DMS153 (cell line): ENCODE data around the gene KCNH3.
"Not testable (repeated sequence)": the region's sequence is repeated elsewhere in the genome, so short reads cannot be mapped to it uniquely, and the experiment has no call there.

Experiments used
- DNase-seq: peaks from one replicate; lab custom pipeline; 2025; lab: John Stamatoyannopoulos, UW

Gene KCNH3

DNA sequence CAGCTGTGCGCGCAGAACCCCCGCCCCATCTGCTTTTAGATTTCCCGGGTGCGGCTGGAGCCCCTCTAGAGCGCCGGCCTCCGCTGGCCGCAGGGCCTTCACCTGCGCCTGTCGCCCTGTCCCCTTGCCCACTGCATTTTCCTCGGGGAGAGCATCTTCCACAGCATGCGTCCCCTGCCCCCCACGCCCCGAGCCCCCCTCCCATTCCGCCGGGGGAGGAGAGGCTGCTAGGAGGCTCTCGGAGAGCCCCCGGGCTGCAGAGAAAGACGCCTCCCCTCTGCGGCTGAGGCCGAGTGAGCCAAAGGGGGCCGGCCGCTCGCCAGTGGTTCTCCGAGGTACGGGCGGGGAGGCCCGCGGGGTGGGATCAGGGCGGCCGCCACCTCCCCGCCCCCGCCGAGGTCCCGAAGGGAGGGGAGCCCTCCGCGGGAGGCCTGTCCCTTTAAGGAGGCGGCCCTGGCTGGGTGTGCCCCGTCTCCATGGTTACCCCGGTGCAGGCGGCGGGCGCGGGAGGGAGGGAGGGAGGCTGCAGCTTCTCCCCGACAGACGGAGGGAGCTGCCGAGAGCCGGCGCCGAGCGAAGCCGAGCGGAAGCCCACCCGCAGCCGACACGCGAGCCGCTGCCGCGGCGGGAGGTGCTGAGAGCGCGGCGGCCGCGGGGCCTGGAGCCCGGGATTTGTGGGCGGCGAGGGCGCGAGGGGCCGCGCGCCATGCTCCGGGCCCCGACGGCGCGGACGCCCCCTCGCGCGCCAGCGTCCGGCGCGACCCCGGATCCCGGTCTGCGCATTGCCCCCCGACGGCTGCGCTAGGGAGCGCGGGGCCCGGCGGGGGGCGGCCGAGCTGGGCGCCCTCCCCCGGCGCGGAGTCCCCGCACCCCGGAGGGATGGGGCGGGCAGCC, at the start of gene KCNH3:
KCNH3 (plus strand) TSS at position 521 of the 894 bp plus-strand sequence. CDS start 387 bp downstream, outside the sequence.
- DNase-seq, result peak; percentile 39

GRCh38 chr12:49489154-49489553, 49.7 kb upstream of the KCNH3 start:
- no peak for DNase-seq

DNA sequence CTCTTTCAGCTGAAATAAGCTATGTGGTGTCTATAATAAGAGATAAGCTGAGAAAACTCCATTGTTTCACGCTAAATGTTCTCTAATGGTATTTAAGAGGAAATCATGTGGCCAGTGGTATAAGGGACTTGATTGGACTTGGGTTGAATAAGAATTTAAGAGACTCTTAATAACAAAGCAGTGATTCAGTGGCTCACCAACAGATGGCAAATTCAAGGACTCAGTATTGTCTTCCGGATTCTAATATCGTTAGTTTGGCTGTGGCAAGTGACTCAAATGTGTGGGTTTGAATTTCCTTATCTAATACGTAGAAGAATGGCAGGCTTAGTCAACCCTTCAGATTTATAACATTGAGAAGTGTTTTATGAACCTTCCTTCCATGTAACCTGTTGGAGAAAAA, 49.1 kb upstream of the KCNH3 start:
- no peak for DNase-seq

GRCh38 chr12:49491823-49492222, 47.0 kb upstream of the KCNH3 start:
- no peak for DNase-seq

DNA sequence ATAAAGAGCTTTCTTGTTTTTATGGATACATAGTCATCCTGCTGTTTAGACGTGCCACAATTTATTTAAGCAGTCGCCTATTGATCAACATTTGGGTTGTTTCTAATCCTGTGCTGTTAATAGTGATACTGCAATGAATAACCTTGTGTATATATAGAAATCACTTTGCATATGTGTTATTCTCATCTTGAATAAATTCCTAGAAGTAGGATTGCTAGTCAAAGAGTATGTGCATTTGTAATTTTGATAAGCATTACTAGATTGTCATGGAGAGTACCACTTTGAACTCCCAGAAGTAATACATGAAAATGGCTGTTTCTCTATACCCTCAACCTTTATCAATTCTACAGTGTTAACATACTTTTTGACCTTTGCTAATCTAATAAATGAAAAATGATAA, 44.9 kb upstream of the KCNH3 start:
- no peak for DNase-seq

DNA sequence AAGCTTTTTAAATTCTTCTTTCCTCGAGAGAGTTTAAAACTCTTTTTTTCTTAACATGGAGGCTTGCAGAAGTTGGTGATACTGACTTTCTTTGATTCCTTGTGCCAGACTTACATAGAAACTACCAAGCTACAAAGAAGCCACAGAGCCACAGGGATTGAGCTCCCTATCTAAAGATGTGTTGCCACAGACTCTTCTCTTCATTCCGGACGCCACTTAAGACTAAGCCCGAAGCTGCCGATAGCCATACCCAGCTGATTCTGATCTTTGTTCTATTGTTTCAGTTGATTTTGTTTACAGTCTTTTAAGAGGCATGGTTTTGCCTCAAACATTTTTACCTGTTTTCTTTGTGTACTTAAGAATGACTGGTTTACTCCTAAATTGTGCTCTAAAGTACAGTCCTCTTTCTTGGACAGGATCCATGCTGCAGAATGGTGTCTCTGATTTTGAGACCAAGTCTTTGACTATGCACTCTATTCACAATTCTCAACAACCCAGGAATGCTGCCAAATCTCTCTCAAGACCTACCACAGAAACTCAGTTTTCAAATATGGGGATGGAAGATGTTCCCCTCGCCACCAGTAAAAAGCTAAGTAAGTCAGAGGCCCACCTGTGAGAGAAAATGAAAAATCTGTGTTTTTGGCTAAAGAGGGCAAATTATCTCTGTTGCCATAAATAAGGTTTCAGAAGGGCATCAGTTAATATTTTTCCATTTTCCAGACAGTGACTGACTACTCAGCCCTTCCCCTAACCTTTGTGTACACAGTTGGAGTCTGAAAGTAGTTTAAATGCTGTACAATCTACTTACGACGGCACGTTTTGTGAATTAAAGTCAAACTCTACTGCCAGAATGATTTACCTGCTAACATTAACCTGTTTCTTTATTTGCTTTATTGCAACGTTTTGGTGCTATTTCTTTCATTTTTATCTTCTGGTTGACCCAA, 42.1 kb upstream of the KCNH3 start:
- DNase-seq, result no peak

GRCh38 chr12:49501895-49502294, 36.9 kb upstream of the KCNH3 start:
- no peak for DNase-seq

GRCh38 chr12:49502590-49502989, 36.2 kb upstream of the KCNH3 start:
- DNase-seq, result no peak

DNA sequence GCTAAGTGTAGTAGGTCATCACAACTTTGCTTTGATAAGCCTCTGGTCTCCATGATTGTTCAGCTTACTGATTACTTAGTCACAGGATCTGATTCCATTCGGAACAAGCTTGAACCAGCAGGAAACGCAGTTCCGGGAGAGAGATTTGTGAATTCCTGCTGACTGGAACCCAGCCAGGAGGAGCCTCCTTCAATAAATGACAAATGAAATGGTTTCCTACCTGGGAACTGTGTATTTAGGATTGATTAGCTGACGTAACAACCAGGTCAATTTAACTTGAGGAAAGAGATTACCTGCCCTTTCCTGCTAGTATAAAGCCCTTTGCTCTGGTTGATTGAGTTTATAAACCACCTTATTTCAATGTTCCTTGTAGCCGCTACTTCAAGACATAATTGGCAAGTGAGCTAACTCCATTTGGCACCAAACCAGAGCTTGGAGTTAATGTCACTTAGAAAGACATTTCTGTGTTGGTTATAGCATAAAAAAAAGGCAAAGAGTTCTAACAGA, 35.1 kb upstream of the KCNH3 start:
- no peak for DNase-seq

GRCh38 chr12:49505672-49506071, 33.2 kb upstream of the KCNH3 start:
- DNase-seq, result no peak

GRCh38 chr12:49507139-49507538, 31.7 kb upstream of the KCNH3 start:
- no peak for DNase-seq

DNA sequence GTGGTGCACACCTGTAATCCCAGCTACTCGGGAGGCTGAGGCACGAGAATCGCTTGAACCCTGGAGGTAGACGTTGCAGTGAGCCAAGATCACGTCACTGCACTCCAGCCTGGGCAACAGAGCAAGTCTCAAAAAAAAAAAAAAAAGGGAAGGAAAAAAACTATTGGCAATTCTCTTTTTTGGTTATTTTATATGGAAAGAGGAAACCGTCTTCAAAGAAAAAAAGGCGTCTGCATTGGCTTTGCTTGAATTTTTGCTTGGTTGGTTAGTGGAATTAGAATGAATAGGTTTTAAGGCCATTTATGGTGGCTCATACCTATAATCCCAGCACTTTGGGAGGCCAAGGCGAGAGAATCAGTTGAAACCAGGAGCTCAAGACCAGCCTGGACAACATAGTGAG, 29.1 kb upstream of the KCNH3 start:
- DNase-seq, result not testable (repeated sequence)

GRCh38 chr12:49511410-49511809, 27.4 kb upstream of the KCNH3 start:
- DNase-seq, result no peak

DNA sequence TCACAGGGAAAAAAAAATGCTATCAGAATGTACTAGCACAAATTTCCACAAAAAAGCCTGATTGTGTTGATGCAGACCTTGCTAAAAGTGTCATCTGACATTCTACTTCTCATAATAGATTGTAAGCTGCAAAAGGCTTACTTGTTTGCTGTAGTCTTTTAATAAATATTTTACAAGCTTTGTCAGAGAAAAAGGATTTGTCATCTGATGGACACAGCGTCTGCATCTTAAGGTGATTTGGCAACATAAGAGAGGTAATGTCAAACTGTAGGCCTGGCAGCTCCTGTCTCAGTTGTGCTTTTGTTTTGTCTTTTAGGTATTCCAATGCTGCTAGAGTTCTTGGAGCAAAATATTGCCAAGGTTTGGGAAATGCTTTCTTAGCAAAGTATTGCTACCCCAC, 26.3 kb upstream of the KCNH3 start:
- no peak for DNase-seq

DNA sequence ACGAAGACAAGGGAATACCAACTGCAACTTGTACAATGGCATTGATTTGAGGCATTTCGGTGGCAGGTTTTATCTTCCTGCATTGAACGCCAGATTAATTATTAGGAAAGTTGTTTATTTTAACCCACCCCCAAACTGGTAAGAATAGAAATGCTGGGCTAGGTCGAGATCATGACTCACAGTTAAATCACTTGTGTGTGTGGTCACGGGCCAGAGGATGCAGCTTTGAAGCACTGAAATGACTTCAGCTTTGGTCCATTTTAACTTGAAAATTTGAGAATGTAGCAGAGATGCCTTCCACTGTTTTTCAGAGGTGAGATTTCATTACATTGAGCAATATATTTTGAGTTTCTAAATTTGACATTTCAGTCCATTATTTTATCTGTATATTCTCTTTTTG, 23.6 kb upstream of the KCNH3 start:
- DNase-seq, result no peak

GRCh38 chr12:49518914-49519573, 19.8 kb upstream of the KCNH3 start:
- DNase-seq, result no peak

- DNase-seq, result no peak
Measured at GRCh38 chr12:49519574-49519936, 19.3 kb upstream of the KCNH3 start.

DNA sequence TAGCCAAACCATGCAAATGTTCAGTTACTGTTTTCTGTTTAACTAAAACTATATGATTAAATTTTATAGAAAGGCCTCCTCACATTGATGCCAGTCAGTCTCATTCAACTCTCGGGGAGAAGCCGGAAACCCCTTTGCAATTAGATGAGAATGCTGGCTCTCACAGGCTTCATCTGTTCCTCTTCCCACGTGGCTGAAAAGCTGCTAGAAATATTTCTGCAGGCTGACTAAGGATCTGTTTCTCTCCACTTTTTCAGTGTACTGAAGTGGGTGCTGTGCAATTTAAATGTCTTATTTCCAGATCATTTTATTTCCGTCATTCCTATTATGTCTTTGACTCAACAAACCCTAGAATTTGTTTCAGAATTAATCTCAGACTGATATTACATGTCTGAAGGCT, 17.4 kb upstream of the KCNH3 start:
- no peak for DNase-seq

- DNase-seq, result no peak
Measured at GRCh38 chr12:49524660-49525324, 14.0 kb upstream of the KCNH3 start.

GRCh38 chr12:49525942-49526341, 12.9 kb upstream of the KCNH3 start:
- DNase-seq, result no peak

DNA sequence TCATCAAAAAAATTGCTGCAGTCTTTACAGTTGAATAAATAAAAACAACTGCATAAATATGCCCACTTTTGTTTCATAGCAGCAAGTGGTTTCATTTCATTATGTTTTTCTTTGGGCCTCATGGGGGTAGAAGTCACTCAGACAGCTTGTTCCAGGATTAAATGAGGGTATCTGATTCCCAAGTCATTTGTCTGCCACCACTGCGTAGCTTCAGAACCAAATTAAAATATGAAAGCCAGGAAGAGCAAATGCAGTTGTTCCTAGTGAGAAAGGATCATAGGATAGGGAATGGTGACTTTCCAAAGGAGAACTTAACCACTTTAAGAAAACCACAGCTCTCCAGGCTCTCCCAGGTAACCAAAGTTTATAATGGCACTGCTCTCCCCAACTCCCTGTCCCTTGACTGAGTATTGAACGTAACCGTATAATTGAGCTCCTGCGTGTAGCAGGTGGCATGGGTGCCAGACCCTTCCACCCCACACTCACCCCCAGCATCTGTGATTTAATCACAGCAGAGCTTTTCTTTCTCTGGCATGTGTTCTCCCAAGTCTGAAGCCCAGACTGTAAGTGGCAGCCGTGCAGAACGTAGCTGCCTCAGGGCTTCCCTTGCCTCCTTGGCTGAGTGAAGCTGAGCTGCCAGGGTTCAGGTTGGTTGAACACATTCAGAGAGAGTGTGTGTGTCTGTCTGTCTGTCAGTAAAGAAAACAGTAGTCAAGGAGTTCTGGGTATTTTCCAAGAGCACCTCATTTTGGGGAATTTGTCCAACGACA, 11.3 kb upstream of the KCNH3 start:
- no peak for DNase-seq
